ENCODE data around the gene PPP6R2.

PPP6R2 gene

GRCh38 chr22:50447576-50448551 is 104.7 kb downstream of the PPP6R2 start:
- peaks cover 2% of the 10 kb centered on the region for H3K4me1 ChIP-seq (ENCODE audit: insufficient read depth, insufficient read length)
- H3K27me3 ChIP-seq (ENCODE audit: insufficient read depth, insufficient read length) = no peaks in the 10 kb centered on the region
- no peaks in the 10 kb centered on the region for H3K9me3 ChIP-seq (ENCODE audit: insufficient read depth, low read length)
- no peak for TF ChIP-seq SUZ12 (IDR thresholded peaks at IDR 0.05; ENCODE audit: extremely low read depth, insufficient read depth, insufficient read length)
- no peak for TF ChIP-seq YY1 (IDR thresholded peaks at IDR 0.05; ENCODE audit: insufficient read depth, insufficient read length)
- no peak for TF ChIP-seq ZNF274 (IDR thresholded peaks at IDR 0.05; ENCODE audit: low read depth, low read length)
- H3K9ac ChIP-seq (ENCODE audit: insufficient read length, low read depth) = no peak overlapping the region
- H3K4me3 ChIP-seq (ENCODE audit: insufficient read length, low read depth) = no peak overlapping the region
- H3K36me3 ChIP-seq (ENCODE audit: insufficient read depth, insufficient read length, low read length) = peaks cover 60% of the 10 kb centered on the region
- DNase-seq (ENCODE audit: low read depth, low spot score) = no peak

GRCh38 chr22:50452649-50453048 is 109.5 kb downstream of the PPP6R2 start:
- no peak for TF ChIP-seq ZNF274 (IDR thresholded peaks at IDR 0.05; ENCODE audit: low read depth, low read length)
- TF ChIP-seq YY1 (IDR thresholded peaks at IDR 0.05; ENCODE audit: insufficient read depth, insufficient read length) = no peak
- TF ChIP-seq SUZ12 (IDR thresholded peaks at IDR 0.05; ENCODE audit: extremely low read depth, insufficient read depth, insufficient read length) = no peak
- Histone ChIP-seq H3K4me1 (ENCODE audit: insufficient read depth, insufficient read length) (no peaks in the 10 kb centered on the region), H3K36me3 (ENCODE audit: insufficient read depth, insufficient read length, low read length) (peaks cover 64% of the 10 kb centered on the region)

GRCh38 chr22:50454556-50455075 is 111.5 kb downstream of the PPP6R2 start:
- Histone ChIP-seq H3K9me3 (ENCODE audit: insufficient read depth, low read length) (no peaks in the 10 kb centered on the region), H3K36me3 (ENCODE audit: insufficient read depth, insufficient read length, low read length) (peaks cover 64% of the 10 kb centered on the region), H3K4me1 (ENCODE audit: insufficient read depth, insufficient read length) (no peaks in the 10 kb centered on the region), H3K9ac (ENCODE audit: insufficient read length, low read depth) (no peak overlapping the region), H3K27me3 (ENCODE audit: insufficient read depth, insufficient read length) (no peaks in the 10 kb centered on the region), H3K4me3 (ENCODE audit: insufficient read length, low read depth) (no peak overlapping the region)
- TF ChIP-seq ZNF274 (IDR thresholded peaks at IDR 0.05; ENCODE audit: low read depth, low read length) = no peak
- TF ChIP-seq SUZ12 (IDR thresholded peaks at IDR 0.05; ENCODE audit: extremely low read depth, insufficient read depth, insufficient read length) = no peak
- no peak for TF ChIP-seq YY1 (IDR thresholded peaks at IDR 0.05; ENCODE audit: insufficient read depth, insufficient read length)
- DNase-seq (ENCODE audit: low read depth, low spot score) = no peak

More at GRCh38 chr22:50452649-50453048, 109.5 kb downstream of the PPP6R2 start:
- no peak overlapping the region for H3K4me3 ChIP-seq (ENCODE audit: insufficient read length, low read depth)
- no peaks in the 10 kb centered on the region for H3K9me3 ChIP-seq (ENCODE audit: insufficient read depth, low read length)
- no peak for DNase-seq (ENCODE audit: low read depth, low spot score)
- H3K9ac ChIP-seq (ENCODE audit: insufficient read length, low read depth) = no peak overlapping the region
- H3K27me3 ChIP-seq (ENCODE audit: insufficient read depth, insufficient read length) = no peaks in the 10 kb centered on the region

GRCh38 chr22:50455201-50455600 is 112.1 kb downstream of the PPP6R2 start:
- H3K9me3 ChIP-seq (ENCODE audit: insufficient read depth, low read length) = no peaks in the 10 kb centered on the region
- TF ChIP-seq ZNF274 (IDR thresholded peaks at IDR 0.05; ENCODE audit: low read depth, low read length) (no peak), SUZ12 (IDR thresholded peaks at IDR 0.05; ENCODE audit: extremely low read depth, insufficient read depth, insufficient read length) (no peak), YY1 (IDR thresholded peaks at IDR 0.05; ENCODE audit: insufficient read depth, insufficient read length) (no peak)
- DNase-seq (ENCODE audit: low read depth, low spot score) = no peak
- peaks cover 66% of the 10 kb centered on the region for H3K36me3 ChIP-seq (ENCODE audit: insufficient read depth, insufficient read length, low read length)
- H3K4me3 ChIP-seq (ENCODE audit: insufficient read length, low read depth) = no peak overlapping the region
- no peaks in the 10 kb centered on the region for H3K27me3 ChIP-seq (ENCODE audit: insufficient read depth, insufficient read length)
- H3K4me1 ChIP-seq (ENCODE audit: insufficient read depth, insufficient read length) = no peaks in the 10 kb centered on the region
- no peak overlapping the region for H3K9ac ChIP-seq (ENCODE audit: insufficient read length, low read depth)

- no peaks in the 10 kb centered on the region for H3K27me3 ChIP-seq (ENCODE audit: insufficient read depth, insufficient read length)
- peaks cover 69% of the 10 kb centered on the region for H3K36me3 ChIP-seq (ENCODE audit: insufficient read depth, insufficient read length, low read length)
Measured at GRCh38 chr22:50456026-50456425, 112.9 kb downstream of the PPP6R2 start.

GRCh38 chr22:50456466-50457234 is 113.5 kb downstream of the PPP6R2 start:
- no peak for TF ChIP-seq SUZ12 (IDR thresholded peaks at IDR 0.05; ENCODE audit: extremely low read depth, insufficient read depth, insufficient read length)
- TF ChIP-seq ZNF274 (IDR thresholded peaks at IDR 0.05; ENCODE audit: low read depth, low read length) = no peak
- TF ChIP-seq YY1 (IDR thresholded peaks at IDR 0.05; ENCODE audit: insufficient read depth, insufficient read length) = no peak
- Histone ChIP-seq H3K27me3 (ENCODE audit: insufficient read depth, insufficient read length) (no peaks in the 10 kb centered on the region), H3K36me3 (ENCODE audit: insufficient read depth, insufficient read length, low read length) (peaks cover 71% of the 10 kb centered on the region), H3K9me3 (ENCODE audit: insufficient read depth, low read length) (no peaks in the 10 kb centered on the region), H3K9ac (ENCODE audit: insufficient read length, low read depth) (no peak overlapping the region), H3K4me1 (ENCODE audit: insufficient read depth, insufficient read length) (no peaks in the 10 kb centered on the region), H3K4me3 (ENCODE audit: insufficient read length, low read depth) (no peak overlapping the region)
- no peak for DNase-seq (ENCODE audit: low read depth, low spot score)

More at GRCh38 chr22:50456026-50456425, 112.9 kb downstream of the PPP6R2 start:
- no peak for TF ChIP-seq YY1 (IDR thresholded peaks at IDR 0.05; ENCODE audit: insufficient read depth, insufficient read length)
- no peak for TF ChIP-seq SUZ12 (IDR thresholded peaks at IDR 0.05; ENCODE audit: extremely low read depth, insufficient read depth, insufficient read length)
- TF ChIP-seq ZNF274 (IDR thresholded peaks at IDR 0.05; ENCODE audit: low read depth, low read length) = no peak
- Histone ChIP-seq H3K9me3 (ENCODE audit: insufficient read depth, low read length) (no peaks in the 10 kb centered on the region), H3K9ac (ENCODE audit: insufficient read length, low read depth) (no peak overlapping the region), H3K4me3 (ENCODE audit: insufficient read length, low read depth) (no peak overlapping the region), H3K4me1 (ENCODE audit: insufficient read depth, insufficient read length) (no peaks in the 10 kb centered on the region)
- DNase-seq (ENCODE audit: low read depth, low spot score) = no peak

Data from NT2/D1 (cell line).